Upper lobe of right lung (tissue), 1 donor: ENCODE results near the gene MLN. TPM values are rescaled to one million over a fixed set of nuclear protein-coding genes. Genes with fewer than 3 reads are reported as not detected.

Source experiments
- ATAC-seq: fragments of 200-7000 bp; cut with Tn5 transposase; one replicate; pipeline ENCODE4 v1.9.1; 2020; ENCODE audit warnings: mild to moderate bottlenecking, moderate library complexity
- DNase-seq: peaks from one replicate; pipeline ENCODE4 v3.0.0-alpha.2; 2020
- H3K27ac ChIP-seq: fragments of 200-600 bp; one replicate; pipeline ENCODE4 v1.8.0; 2022
- H3K27me3 ChIP-seq: fragments of 200-600 bp; one replicate; pipeline ENCODE4 v1.8.0; 2022; ENCODE audit warnings: mild to moderate bottlenecking
- H3K36me3 ChIP-seq: fragments of 200-600 bp; one replicate; pipeline ENCODE4 v1.8.0; 2022
- H3K4me1 ChIP-seq: fragments of 200-600 bp; one replicate; pipeline ENCODE4 v1.8.0; 2022
- H3K4me3 ChIP-seq: fragments of 200-600 bp; one replicate; pipeline ENCODE4 v1.8.0; 2022; ENCODE audit warnings: mild to moderate bottlenecking
- H3K9me3 ChIP-seq: fragments of 200-600 bp; one replicate; pipeline ENCODE4 v1.8.0; 2022
- CTCF ChIP-seq: fragments of 200-600 bp; IDR thresholded peaks from one replicate; pipeline ENCODE4 v1.8.0; 2022; ENCODE audit warnings: antibody characterized with exemption
- intact Hi-C: fragments of 100-400 bp; cut with DNase I; formaldehyde crosslinking; loops from one replicate; pipeline ENCODE4 v1.11.0; 2022
- total RNA-seq: library from RNA; stranded (reverse); fragmentation: NEBNext Ultra II Directional; extraction: Animal tissue kit (Norgen Biotek cat#: 25700); gene quantifications from one replicate; pipeline ENCODE4 v1.2.1, GENCODE V29; 2021
- donor health status: DM: no; HTN: yes; CAD: no; lungs with severe emphysema.

MLN gene
- total RNA-seq, 1 donor from 2014 or later, result not detected

GRCh38 chr6:33845031-33845745, 41.4 kb upstream of the MLN start:
- no peak for TF ChIP-seq CTCF
- no peak overlapping the region for H3K4me3 ChIP-seq
- no peaks in the 10 kb centered on the region for H3K9me3 ChIP-seq
- no peak for ATAC-seq
- H3K27me3 ChIP-seq, result no peaks in the 10 kb centered on the region
- no peaks in the 10 kb centered on the region for H3K36me3 ChIP-seq
- peaks cover 4% of the 10 kb centered on the region for H3K4me1 ChIP-seq
- DNase-seq, result no peak
- intact Hi-C loops, result no loop called here
- H3K27ac ChIP-seq, result no peak overlapping the region

GRCh38 chr6:33843131-33844121, 39.6 kb upstream of the MLN start:
- Histone ChIP-seq H3K27ac (no peak overlapping the region), H3K9me3 (no peaks in the 10 kb centered on the region), H3K36me3 (no peaks in the 10 kb centered on the region), H3K4me3 (no peak overlapping the region), H3K4me1 (peaks cover 12% of the 10 kb centered on the region), H3K27me3 (no peaks in the 10 kb centered on the region)
- no peak for TF ChIP-seq CTCF
- ATAC-seq (no peak), DNase-seq (no peak)
- intact Hi-C loops, result no loop called here

- no peaks in the 10 kb centered on the region for H3K9me3 ChIP-seq
- DNase-seq, result no peak
- no peaks in the 10 kb centered on the region for H3K36me3 ChIP-seq
- H3K4me1 ChIP-seq, result peaks cover 12% of the 10 kb centered on the region
- no peak overlapping the region for H3K4me3 ChIP-seq
- intact Hi-C loops, result no loop called here
- no peak for TF ChIP-seq CTCF
- no peak for ATAC-seq
- no peak overlapping the region for H3K27ac ChIP-seq
- no peaks in the 10 kb centered on the region for H3K27me3 ChIP-seq
Measured at GRCh38 chr6:33841868-33842267, 38.1 kb upstream of the MLN start.

GRCh38 chr6:33841070-33841469, 37.3 kb upstream of the MLN start:
- no peaks in the 10 kb centered on the region for H3K27me3 ChIP-seq
- ATAC-seq, result no peak
- H3K9me3 ChIP-seq, result no peaks in the 10 kb centered on the region
- TF ChIP-seq CTCF, result no peak
- intact Hi-C loops, result no loop called here
- H3K4me3 ChIP-seq, result no peak overlapping the region
- no peak overlapping the region for H3K27ac ChIP-seq
- no peaks in the 10 kb centered on the region for H3K36me3 ChIP-seq
- peaks cover 12% of the 10 kb centered on the region for H3K4me1 ChIP-seq
- DNase-seq, result no peak

- no peaks in the 10 kb centered on the region for H3K27me3 ChIP-seq
- no peak overlapping the region for H3K4me3 ChIP-seq
- no peaks in the 10 kb centered on the region for H3K36me3 ChIP-seq
- no peak for DNase-seq
- peaks cover 12% of the 10 kb centered on the region for H3K4me1 ChIP-seq
- no peaks in the 10 kb centered on the region for H3K9me3 ChIP-seq
- no peak for TF ChIP-seq CTCF
- H3K27ac ChIP-seq, result no peak overlapping the region
- intact Hi-C loops, result no loop called here
- peak; percentile 82 for ATAC-seq
Measured at GRCh38 chr6:33840048-33840926, 36.5 kb upstream of the MLN start.
